ENCODE results near the gene TRAK1.

Gene TRAK1

GRCh38 chr3:42081838-42082473, 9.2 kb upstream of the TRAK1 start:
- Histone ChIP-seq H3K4me3 (ENCODE audit: low read length) (no peak overlapping the region), H3K4me1 (ENCODE audit: control insufficient read depth, insufficient read depth, low read length) (no peaks in the 10 kb centered on the region), H3K27ac (ENCODE audit: low read length) (no peak overlapping the region), H3K36me3 (ENCODE audit: control insufficient read depth, insufficient read depth, low read length) (no peaks in the 10 kb centered on the region), H3K27me3 (ENCODE audit: control insufficient read depth, insufficient read depth, low read length) (no peaks in the 10 kb centered on the region), H3K9me3 (ENCODE audit: control insufficient read depth, insufficient read depth, low read length) (no peaks in the 10 kb centered on the region)
- no peak for DNase-seq (ENCODE audit: low read depth, low spot score)
- WGBS (ENCODE audit: insufficient coverage, insufficient read length): no CpG with 5 or more reads among the region's 7 CpGs

GRCh38 chr3:42084586-42084985, 6.6 kb upstream of the TRAK1 start:
- Histone ChIP-seq H3K27me3 (ENCODE audit: control insufficient read depth, insufficient read depth, low read length) (no peaks in the 10 kb centered on the region), H3K9me3 (ENCODE audit: control insufficient read depth, insufficient read depth, low read length) (no peaks in the 10 kb centered on the region), H3K4me1 (ENCODE audit: control insufficient read depth, insufficient read depth, low read length) (no peaks in the 10 kb centered on the region; the same call in 1 of the 2 replicates), H3K27ac (ENCODE audit: low read length) (no peak overlapping the region), H3K4me3 (ENCODE audit: low read length) (no peak overlapping the region), H3K36me3 (ENCODE audit: control insufficient read depth, insufficient read depth, low read length) (no peaks in the 10 kb centered on the region)
- DNase-seq (ENCODE audit: low read depth, low spot score): no peak
- WGBS (ENCODE audit: insufficient coverage, insufficient read length): no CpG with 5 or more reads among the region's 3 CpGs

GRCh38 chr3:42085641-42086376, 5.3 kb upstream of the TRAK1 start:
- H3K27me3 ChIP-seq (ENCODE audit: control insufficient read depth, insufficient read depth, low read length): no peaks in the 10 kb centered on the region
- no peaks in the 10 kb centered on the region for H3K9me3 ChIP-seq (ENCODE audit: control insufficient read depth, insufficient read depth, low read length)
- no peaks in the 10 kb centered on the region for H3K36me3 ChIP-seq (ENCODE audit: control insufficient read depth, insufficient read depth, low read length)
- H3K27ac ChIP-seq (ENCODE audit: low read length): no peak overlapping the region
- H3K4me1 ChIP-seq (ENCODE audit: control insufficient read depth, insufficient read depth, low read length): no peaks in the 10 kb centered on the region; the same call in 1 of the 2 replicates
- DNase-seq (ENCODE audit: low read depth, low spot score): no peak
- H3K4me3 ChIP-seq (ENCODE audit: low read length): no peak overlapping the region
- no CpG with 5 or more reads among the region's 11 CpGs for WGBS (ENCODE audit: insufficient coverage, insufficient read length)

GRCh38 chr3:42088803-42089530, 2.2 kb upstream of the TRAK1 start:
- Histone ChIP-seq H3K4me1 (ENCODE audit: control insufficient read depth, insufficient read depth, low read length) (no peaks in the 10 kb centered on the region; the same call in 1 of the 2 replicates), H3K4me3 (ENCODE audit: low read length) (no peak overlapping the region), H3K36me3 (ENCODE audit: control insufficient read depth, insufficient read depth, low read length) (no peaks in the 10 kb centered on the region), H3K27ac (ENCODE audit: low read length) (no peak overlapping the region), H3K27me3 (ENCODE audit: control insufficient read depth, insufficient read depth, low read length) (no peaks in the 10 kb centered on the region; the same call in 1 of the 2 replicates), H3K9me3 (ENCODE audit: control insufficient read depth, insufficient read depth, low read length) (no peaks in the 10 kb centered on the region)
- no CpG with 5 or more reads among the region's 11 CpGs for WGBS (ENCODE audit: insufficient coverage, insufficient read length)
- DNase-seq (ENCODE audit: low read depth, low spot score): no peak

- H3K4me3 ChIP-seq (ENCODE audit: low read length): no peak overlapping the region
- H3K9me3 ChIP-seq (ENCODE audit: control insufficient read depth, insufficient read depth, low read length): no peaks in the 10 kb centered on the region
- no CpG with 5 or more reads among the region's 3 CpGs for WGBS (ENCODE audit: insufficient coverage, insufficient read length)
- no peaks in the 10 kb centered on the region; the same call in 1 of the 2 replicates for H3K27me3 ChIP-seq (ENCODE audit: control insufficient read depth, insufficient read depth, low read length)
- H3K36me3 ChIP-seq (ENCODE audit: control insufficient read depth, insufficient read depth, low read length): no peaks in the 10 kb centered on the region
- no peak for DNase-seq (ENCODE audit: low read depth, low spot score)
- no peaks in the 10 kb centered on the region; the same call in 1 of the 2 replicates for H3K4me1 ChIP-seq (ENCODE audit: control insufficient read depth, insufficient read depth, low read length)
- no peak overlapping the region for H3K27ac ChIP-seq (ENCODE audit: low read length)
Observed at GRCh38 chr3:42092006-42092405, 849 bp downstream of the TRAK1 start.

- H3K4me3 ChIP-seq (ENCODE audit: low read length): no peak overlapping the region
- WGBS (ENCODE audit: insufficient coverage, insufficient read length): no CpG with 5 or more reads among the region's 4 CpGs
- no peak overlapping the region for H3K27ac ChIP-seq (ENCODE audit: low read length)
Observed at GRCh38 chr3:42094128-42094527, 3.0 kb downstream of the TRAK1 start.

GRCh38 chr3:42094691-42095391, 3.7 kb downstream of the TRAK1 start:
- WGBS (ENCODE audit: insufficient coverage, insufficient read length): no CpG with 5 or more reads among the region's 4 CpGs
- H3K9me3 ChIP-seq (ENCODE audit: control insufficient read depth, insufficient read depth, low read length): no peaks in the 10 kb centered on the region
- no peaks in the 10 kb centered on the region; the same call in 1 of the 2 replicates for H3K27me3 ChIP-seq (ENCODE audit: control insufficient read depth, insufficient read depth, low read length)
- no peaks in the 10 kb centered on the region for H3K36me3 ChIP-seq (ENCODE audit: control insufficient read depth, insufficient read depth, low read length)
- H3K4me3 ChIP-seq (ENCODE audit: low read length): no peak overlapping the region
- no peak overlapping the region for H3K27ac ChIP-seq (ENCODE audit: low read length)
- H3K4me1 ChIP-seq (ENCODE audit: control insufficient read depth, insufficient read depth, low read length): peaks cover 6% of the 10 kb centered on the region
- DNase-seq (ENCODE audit: low read depth, low spot score): no peak

More at GRCh38 chr3:42094128-42094527, 3.0 kb downstream of the TRAK1 start:
- H3K27me3 ChIP-seq (ENCODE audit: control insufficient read depth, insufficient read depth, low read length): no peaks in the 10 kb centered on the region; the same call in 1 of the 2 replicates
- H3K4me1 ChIP-seq (ENCODE audit: control insufficient read depth, insufficient read depth, low read length): peaks cover 5% of the 10 kb centered on the region
- no peaks in the 10 kb centered on the region for H3K9me3 ChIP-seq (ENCODE audit: control insufficient read depth, insufficient read depth, low read length)
- no peak for DNase-seq (ENCODE audit: low read depth, low spot score)
- no peaks in the 10 kb centered on the region for H3K36me3 ChIP-seq (ENCODE audit: control insufficient read depth, insufficient read depth, low read length)

- peaks cover 6% of the 10 kb centered on the region for H3K4me1 ChIP-seq (ENCODE audit: control insufficient read depth, insufficient read depth, low read length)
- H3K27ac ChIP-seq (ENCODE audit: low read length): no peak overlapping the region
- H3K4me3 ChIP-seq (ENCODE audit: low read length): no peak overlapping the region
- WGBS (ENCODE audit: insufficient coverage, insufficient read length): no CpG with 5 or more reads among the region's 2 CpGs
- H3K27me3 ChIP-seq (ENCODE audit: control insufficient read depth, insufficient read depth, low read length): no peaks in the 10 kb centered on the region; the same call in 1 of the 2 replicates
- no peaks in the 10 kb centered on the region for H3K9me3 ChIP-seq (ENCODE audit: control insufficient read depth, insufficient read depth, low read length)
- H3K36me3 ChIP-seq (ENCODE audit: control insufficient read depth, insufficient read depth, low read length): no peaks in the 10 kb centered on the region
- no peak for DNase-seq (ENCODE audit: low read depth, low spot score)
Observed at GRCh38 chr3:42095540-42095939, 4.4 kb downstream of the TRAK1 start.

GRCh38 chr3:42096796-42097565, 5.8 kb downstream of the TRAK1 start:
- H3K27ac ChIP-seq (ENCODE audit: low read length): no peak overlapping the region
- H3K4me1 ChIP-seq (ENCODE audit: control insufficient read depth, insufficient read depth, low read length): peaks cover 6% of the 10 kb centered on the region
- no CpG with 5 or more reads among the region's 8 CpGs for WGBS (ENCODE audit: insufficient coverage, insufficient read length)

More at GRCh38 chr3:42096796-42097565, 5.8 kb downstream of the TRAK1 start:
- Histone ChIP-seq H3K36me3 (ENCODE audit: control insufficient read depth, insufficient read depth, low read length) (no peaks in the 10 kb centered on the region), H3K4me3 (ENCODE audit: low read length) (no peak overlapping the region), H3K27me3 (ENCODE audit: control insufficient read depth, insufficient read depth, low read length) (no peaks in the 10 kb centered on the region; the same call in 1 of the 2 replicates), H3K9me3 (ENCODE audit: control insufficient read depth, insufficient read depth, low read length) (no peaks in the 10 kb centered on the region)
- no peak for DNase-seq (ENCODE audit: low read depth, low spot score)
